Stimulated activated CD8-positive, alpha-beta memory T cell treated with anti-CD3 and anti-CD28 coated beads, Interleukin-15, amount 100 ng/mL, for 48 hours (primary cell): ENCODE data around the gene UNCX.
"Not testable (repeated sequence)": the region's sequence is repeated elsewhere in the genome, so short reads cannot be mapped to it uniquely, and the experiment has no call there.

ENCODE experiments used
- DNase-seq, 2 donors: peaks; one replicate each; pipeline ENCODE4 v3.0.0-alpha.2; 2020; ENCODE audit warnings: low read depth in 2 of 2

The UNCX gene

DNA sequence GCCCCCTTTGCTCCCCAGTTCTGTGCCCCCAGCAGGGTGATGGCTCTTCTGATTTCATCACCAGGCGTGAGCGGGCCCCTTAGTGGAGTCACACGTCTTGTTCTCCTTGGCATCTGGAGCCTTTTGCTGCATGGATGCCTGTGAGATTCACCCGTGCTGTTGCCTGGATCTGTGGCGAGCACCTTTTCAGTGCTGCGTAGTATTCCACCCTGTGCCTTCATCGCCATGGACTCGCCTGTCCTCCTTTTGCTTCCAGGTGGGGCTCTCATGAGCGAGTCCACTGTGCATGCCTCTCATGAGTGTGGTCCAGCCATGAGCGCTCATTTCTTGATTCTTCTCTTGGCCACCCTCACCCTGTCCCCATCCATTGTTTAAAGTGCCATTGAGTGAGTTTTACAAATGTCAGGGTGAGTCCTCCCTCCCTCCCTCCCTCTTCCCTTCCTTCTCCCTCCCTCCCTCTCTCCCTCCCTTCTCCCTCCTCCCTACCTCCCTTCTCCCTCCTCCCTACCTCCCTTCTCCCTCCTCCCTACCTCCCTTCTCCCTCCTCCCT lies 44.0 kb downstream of the UNCX start:
- no peak for DNase-seq

GRCh38 chr7:1278543-1278942 lies 45.9 kb downstream of the UNCX start:
- no peak for DNase-seq

GRCh38 chr7:1279041-1279440 lies 46.4 kb downstream of the UNCX start:
- DNase-seq = no peak

- DNase-seq = not testable (repeated sequence)
Observed at GRCh38 chr7:1279895-1280294, 47.2 kb downstream of the UNCX start.

- no peak for DNase-seq
Observed at GRCh38 chr7:1281068-1281467, 48.4 kb downstream of the UNCX start.

DNA sequence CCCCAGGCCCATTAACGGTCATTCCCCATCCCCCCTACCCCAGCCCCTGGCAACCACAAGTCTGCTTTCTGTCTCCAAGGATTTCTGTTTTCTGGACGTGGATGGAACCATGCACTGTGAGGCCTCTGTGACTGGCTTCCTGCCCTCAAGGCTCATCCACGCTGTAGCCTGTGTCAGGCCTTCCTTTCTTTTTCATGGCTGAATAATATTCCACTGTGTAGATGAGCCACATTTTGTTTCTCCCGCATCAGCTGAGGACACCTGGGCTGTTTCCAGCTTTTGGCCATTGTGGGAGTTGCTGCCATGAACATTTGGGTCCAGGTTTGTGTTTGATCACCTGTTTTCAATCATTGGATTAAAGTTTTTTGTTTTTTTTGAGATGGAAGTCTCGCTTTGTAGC lies 50.0 kb downstream of the UNCX start:
- DNase-seq = no peak

- DNase-seq = no peak
Observed at GRCh38 chr7:1283337-1283736, 50.7 kb downstream of the UNCX start.

- no peak for DNase-seq
Observed at GRCh38 chr7:1283941-1284742, 51.5 kb downstream of the UNCX start.

- DNase-seq = no peak
Observed at GRCh38 chr7:1284743-1285458, 52.2 kb downstream of the UNCX start.

- no peak for DNase-seq
Observed at GRCh38 chr7:1285556-1286301, 53.1 kb downstream of the UNCX start.
